HCT116 (cell line): Measurements from ENCODE around the gene TBC1D2.

Experiments used
- EZH2 ChIP-seq: fragments of 200-600 bp; sonication (generic); IDR thresholded peaks from 2 replicates; pipeline ENCODE4 v1.6.1; 2017; ENCODE audit warnings: antibody characterized with exemption, mixed run types
- EZH2phosphoT487 ChIP-seq: fragments of 200-600 bp; IDR thresholded peaks from 2 replicates; pipeline ENCODE4 v1.6.1; 2018; ENCODE audit warnings: antibody characterized with exemption, borderline replicate concordance
- POLR2AphosphoS5 ChIP-seq: IDR thresholded peaks from 2 replicates; pipeline ENCODE4 v1.6.1; 2011; ENCODE audit warnings: mild to moderate bottlenecking, low read depth, low read length, moderate library complexity

DNA sequence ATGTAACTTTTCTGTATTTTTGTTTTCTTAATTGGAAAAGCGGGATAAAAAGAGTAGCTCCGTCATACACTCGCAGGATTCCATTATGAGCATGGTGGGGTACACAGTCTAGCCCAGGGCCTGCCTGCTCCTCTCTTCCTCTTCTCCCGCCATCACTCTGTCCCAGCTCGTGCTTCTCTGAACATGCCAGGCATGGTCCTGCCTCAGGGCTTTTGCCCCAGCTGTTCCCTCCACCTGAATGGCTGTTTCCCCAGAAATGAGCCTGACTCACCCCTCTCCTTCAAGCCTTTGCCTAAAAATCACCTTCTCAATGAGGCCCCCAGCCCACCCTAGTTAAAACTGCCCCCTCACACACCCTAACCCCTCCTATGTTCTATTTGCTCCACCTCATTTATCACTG is 67.5 kb downstream of the TBC1D2 start:
- TF ChIP-seq EZH2, result no peak
- TF ChIP-seq EZH2phosphoT487, result no peak
- TF ChIP-seq POLR2AphosphoS5, result no peak
